Brain microvascular endothelial cell (primary cell): ENCODE data around the gene SFXN2.

Experiments used
- DNase-seq: peaks from one replicate; pipeline ENCODE4 v3.0.0-alpha.2; 2020
- H3K27ac ChIP-seq: fragments of 250-450 bp; sonication (Bioruptor Pico); 2 replicates; pipeline ENCODE4 v1.5.1; 2020; ENCODE audit warnings: mild to moderate bottlenecking, moderate library complexity
- H3K27me3 ChIP-seq: fragments of 250-450 bp; sonication (Bioruptor Pico); replicated peaks from 2 replicates; pipeline ENCODE4 v1.5.1; 2020; ENCODE audit warnings: mild to moderate bottlenecking
- H3K36me3 ChIP-seq: fragments of 250-450 bp; sonication (Bioruptor Pico); replicated peaks from 2 replicates; pipeline ENCODE4 v1.5.1; 2020; ENCODE audit warnings: mild to moderate bottlenecking
- H3K4me3 ChIP-seq: 2 replicates; pipeline ENCODE4 v1.5.1; 2011; ENCODE audit warnings: low read depth, mild to moderate bottlenecking, control low read depth, low read length, moderate library complexity
- CTCF ChIP-seq: IDR thresholded peaks from 2 replicates; pipeline ENCODE4 v1.5.1; 2011; ENCODE audit warnings: low read depth, mild to moderate bottlenecking, moderate library complexity, low read length, control low read depth, inconsistent platforms; ENCODE audit errors: missing control alignments
- in situ Hi-C: cut with HindIII; loops from 2 replicates; pipeline ENCODE4 v1.10.0; 2017; ENCODE audit warnings: low sequenced_read_pairs, low pct_ligation_motif_present

SFXN2 gene

DNA sequence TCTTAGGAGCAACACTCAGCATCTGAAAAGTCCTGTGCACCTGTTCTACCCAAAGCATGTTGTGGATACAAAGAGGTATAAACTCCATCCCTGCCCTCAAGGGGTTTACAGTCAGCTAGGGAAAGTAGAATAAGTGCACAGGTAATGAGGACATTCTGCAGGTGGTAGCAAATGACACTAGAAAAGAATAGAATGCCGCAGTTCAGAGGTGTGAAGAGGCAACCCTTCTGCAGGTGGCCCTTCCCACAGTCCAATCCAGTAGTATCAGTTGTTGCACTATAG, 66.0 kb downstream of the SFXN2 start:
- no peak for TF ChIP-seq CTCF
- H3K27ac ChIP-seq, result no peak overlapping the region
- in situ Hi-C loops, result no loop called here

DNA sequence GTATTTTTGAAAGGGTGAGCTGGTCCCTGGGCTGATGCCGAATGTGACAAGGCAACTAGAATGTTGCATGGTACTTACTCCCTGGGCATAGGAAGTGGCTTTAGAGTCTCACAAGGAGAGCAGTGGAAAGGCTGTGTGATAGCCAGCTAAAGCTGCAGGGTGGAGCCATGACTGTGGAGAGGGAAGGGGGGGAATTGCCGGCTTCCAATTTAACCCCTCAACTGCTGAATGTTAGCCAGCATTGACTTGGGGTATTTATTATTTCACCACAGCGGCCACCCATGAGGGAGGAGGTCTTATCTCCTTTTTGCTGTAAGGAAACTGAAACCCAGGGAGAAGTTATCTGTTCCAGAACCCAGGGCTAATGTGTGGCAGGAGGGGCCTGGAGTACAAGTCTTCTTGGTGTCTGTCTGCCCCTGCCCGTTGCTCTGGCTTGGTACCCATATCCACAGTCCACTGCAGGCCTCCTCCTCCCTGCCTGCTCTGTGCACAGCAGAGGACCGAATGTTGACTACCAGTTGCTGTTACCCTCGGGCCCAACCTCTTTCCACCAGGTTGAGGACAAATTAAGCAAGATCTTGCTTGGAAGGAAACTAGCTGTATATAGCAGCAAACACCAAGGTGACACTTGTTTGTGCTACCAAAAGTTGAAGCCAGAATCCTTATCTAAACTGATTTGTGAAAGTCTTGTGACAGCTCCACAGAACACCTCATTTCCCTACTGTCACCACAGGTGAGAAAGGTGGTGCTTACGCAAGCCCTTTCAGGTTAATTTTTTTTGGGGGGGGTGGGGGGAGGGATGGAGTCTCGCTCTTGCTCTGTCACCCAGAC, 66.9 kb downstream of the SFXN2 start:
- in situ Hi-C loops, result no loop called here
- Histone ChIP-seq H3K36me3 (no peaks in the 10 kb centered on the region), H3K27ac (peak overlapping the region; percentile 36), H3K4me3 (no peak overlapping the region), H3K27me3 (no peaks in the 10 kb centered on the region)
- no peak for DNase-seq
- TF ChIP-seq CTCF, result no peak

More for the DNA sequence above, 66.0 kb downstream of the SFXN2 start:
- no peaks in the 10 kb centered on the region for H3K36me3 ChIP-seq
- DNase-seq, result no peak
- no peak overlapping the region for H3K4me3 ChIP-seq
- no peaks in the 10 kb centered on the region for H3K27me3 ChIP-seq

- in situ Hi-C loops, result no loop called here
- no peak for DNase-seq
- Histone ChIP-seq H3K36me3 (no peaks in the 10 kb centered on the region), H3K4me3 (no peak overlapping the region), H3K27ac (peak overlapping the region; percentile 80), H3K27me3 (no peaks in the 10 kb centered on the region)
- TF ChIP-seq CTCF, result no peak
Observed at GRCh38 chr10:102781921-102782557, 67.6 kb downstream of the SFXN2 start.

- TF ChIP-seq CTCF, result no peak
- Histone ChIP-seq H3K4me3 (peak overlapping the region; percentile 9), H3K27me3 (no peaks in the 10 kb centered on the region), H3K27ac (peak overlapping the region; percentile 80), H3K36me3 (no peaks in the 10 kb centered on the region)
- peak; percentile 85 for DNase-seq
- in situ Hi-C loops, result no loop called here
Observed at GRCh38 chr10:102782673-102783551, 68.5 kb downstream of the SFXN2 start.

DNA sequence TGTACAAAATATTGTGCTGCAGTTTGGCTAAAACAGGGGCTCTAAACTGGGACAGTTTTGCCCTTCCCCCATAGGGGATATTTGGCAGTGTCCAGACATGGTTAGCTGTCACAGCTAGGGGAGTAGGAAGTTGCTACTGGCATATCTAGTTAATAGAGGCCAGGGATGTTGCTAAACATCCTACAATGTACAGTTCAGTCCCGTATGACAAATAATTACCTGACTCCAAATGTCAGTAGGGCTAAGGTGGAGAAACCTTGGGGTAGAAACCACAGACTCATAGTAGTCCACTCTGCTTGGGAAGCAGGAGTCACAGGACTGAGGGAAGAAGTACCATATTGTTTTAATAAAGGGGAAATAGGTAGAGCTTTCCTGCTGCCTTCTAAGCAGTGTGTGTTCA, 69.1 kb downstream of the SFXN2 start:
- DNase-seq, result no peak
- in situ Hi-C loops, result no loop called here
- no peaks in the 10 kb centered on the region for H3K27me3 ChIP-seq
- no peak overlapping the region for H3K4me3 ChIP-seq
- TF ChIP-seq CTCF, result peak; percentile 5
- no peaks in the 10 kb centered on the region for H3K36me3 ChIP-seq
- H3K27ac ChIP-seq, result peak overlapping the region; percentile 80
